Gastrocnemius medialis (tissue), 4 donors: ENCODE data around the gene AGTRAP. TPM values are rescaled to one million over a fixed set of nuclear protein-coding genes. Genes with fewer than 3 reads are reported as not detected.

Source experiments
- ATAC-seq, 2 donors: fragments of 150-250 bp; one replicate each; pipeline ENCODE4 v1.9.1; 2016
- DNase-seq, 2 donors: peaks; one replicate each; pipeline ENCODE4 v3.0.0-alpha.2; 2019
- H3K27ac ChIP-seq, 4 donors: fragments of 200-600 bp; sonication (generic); 1 replicate in 1 of 4; 2 replicates in 3 of 4; pipeline ENCODE4 v1.5.1; 2016 to 2018; ENCODE audit warnings: mild to moderate bottlenecking in 2 of 4, moderate library complexity in 1 of 4
- H3K27me3 ChIP-seq, 3 donors: fragments of 200-600 bp; sonication (generic) in 2 of 3; 1 replicate in 1 of 3; 2 replicates in 2 of 3; pipeline versions ENCODE4 v1.5.1 to v1.6.0; 2016 to 2019; ENCODE audit warnings: mild to moderate bottlenecking in 1 of 3, moderate library complexity in 1 of 3
- H3K36me3 ChIP-seq, 2 donors: fragments of 200-600 bp; sonication (generic) in 1 of 2; one replicate each; pipeline ENCODE4 v1.5.1; 2017 to 2018
- H3K4me1 ChIP-seq, 2 donors: fragments of 200-600 bp; sonication (generic) in 1 of 2; one replicate each; pipeline ENCODE4 v1.5.1; 2016 to 2017; ENCODE audit warnings: mild to moderate bottlenecking in 2 of 2
- H3K4me3 ChIP-seq, 4 donors: fragments of 200-600 bp; sonication (generic) in 3 of 4; 1 replicate in 1 of 4; 2 replicates in 3 of 4; pipeline ENCODE4 v1.5.1; 2016 to 2019; ENCODE audit warnings: mild to moderate bottlenecking in 2 of 4
- H3K9me3 ChIP-seq, 3 donors: fragments of 200-600 bp; sonication (generic) in 2 of 3; 1 replicate in 1 of 3; 2 replicates in 2 of 3; pipeline ENCODE4 v1.5.1; 2016 to 2019
- POLR2A ChIP-seq, 2 donors: fragments of 450-650 bp; IDR thresholded peaks; one replicate each; pipeline ENCODE4 v1.6.1; 2017; ENCODE audit warnings: antibody characterized with exemption in 2 of 2, mild to moderate bottlenecking in 2 of 2, moderate library complexity in 2 of 2
- in situ Hi-C, 4 donors: fragments of 200-750 bp; cut with MboI; loops; one replicate each; pipeline versions ENCODE4 v1.15.0 to v1.8.0; 2017; ENCODE audit warnings: low sequenced_read_pairs in 4 of 4
- intact Hi-C: fragments of 100-400 bp; cut with DNase I; formaldehyde crosslinking; loops from one replicate; pipeline ENCODE4 v1.15.1; 2023; ENCODE audit warnings: low total_unique reads
- total RNA-seq, 4 donors: library from RNA; depleted of rRNA; stranded (reverse); fragments of >200 nt; gene quantifications; one replicate each; pipeline versions ENCODE4 v1.1.0 to v1.2.3, GENCODE V29; 2016
- TF ChIP-seq, protein P1 (sequence below), 5 experiments: fragments of 450-650 bp in 3 of 5; fragments of 200-600 bp in 2 of 5; sonication (generic) in 2 of 5; IDR thresholded peaks in 4 of 5; conservative IDR thresholded peaks in 1 of 5; 1 replicate in 4 of 5; 2 replicates in 1 of 5; pipeline ENCODE4 v1.5.1; 2016 to 2019; ENCODE audit warnings: antibody characterized with exemption in 5 of 5, mild to moderate bottlenecking in 3 of 5, moderate library complexity in 3 of 5

The AGTRAP gene
- total RNA-seq, 4 donors from 2014 or later: 37.8 to 144 (median 103) TPM

DNA sequence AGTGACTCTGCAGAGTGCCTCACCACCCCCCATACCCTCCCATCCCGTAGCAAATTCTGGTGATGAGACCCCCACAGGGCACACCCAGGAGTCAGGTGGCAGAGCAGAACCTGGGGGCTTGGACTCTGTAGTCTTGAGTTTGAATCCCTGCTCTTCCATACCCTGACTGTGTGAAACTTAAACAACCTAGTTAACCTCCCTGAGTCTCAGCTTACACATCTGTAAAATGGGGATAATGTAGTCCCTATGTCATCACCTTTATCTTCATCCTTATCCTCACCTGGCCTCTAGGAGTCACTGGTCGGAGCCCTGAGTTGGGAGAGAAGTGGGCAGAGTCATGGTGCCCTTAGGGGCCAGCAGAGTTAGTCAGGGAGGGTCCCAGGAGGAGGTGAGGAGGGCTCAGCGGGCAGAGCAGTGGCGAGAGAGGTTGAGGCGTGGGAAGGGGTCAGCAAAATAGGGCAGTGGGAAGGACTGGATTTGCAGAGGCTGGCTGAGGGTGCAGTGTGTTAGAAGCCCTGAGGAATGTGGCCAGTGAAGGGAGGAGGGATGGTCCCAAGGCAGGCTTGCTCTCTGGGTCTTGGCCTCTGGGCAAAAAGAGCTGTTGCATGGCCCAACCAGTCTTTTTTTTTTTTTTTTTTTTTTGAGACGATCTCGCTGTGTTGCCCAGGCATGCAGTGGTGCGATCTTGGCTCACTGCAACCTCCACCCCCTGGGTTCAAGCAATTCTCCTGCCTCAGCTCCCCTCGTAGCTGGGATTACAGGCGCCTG is 44.6 kb downstream of the AGTRAP start:
- Histone ChIP-seq H3K9me3 (no peaks in the 10 kb centered on the region), H3K4me1 (peaks cover 8 to 11% of the 10 kb centered on the region in 2 donors), H3K4me3 (no peak overlapping the region), H3K27me3 (no peaks in the 10 kb centered on the region), H3K36me3 (no peaks in the 10 kb centered on the region), H3K27ac (no peak overlapping the region)
- no peak for DNase-seq
- no peak for ATAC-seq
- in situ Hi-C loops (loop anchor here in 1 of 4 donors (10.0 kb wide), 1 partner anchor 46 kb away; the partner anchor contains the start of gene AGTRAP), intact Hi-C loops (no loop called here)
- TF ChIP-seq POLR2A (IDR thresholded peaks at IDR 0.05): no peak
- TF ChIP-seq, protein P1, sequence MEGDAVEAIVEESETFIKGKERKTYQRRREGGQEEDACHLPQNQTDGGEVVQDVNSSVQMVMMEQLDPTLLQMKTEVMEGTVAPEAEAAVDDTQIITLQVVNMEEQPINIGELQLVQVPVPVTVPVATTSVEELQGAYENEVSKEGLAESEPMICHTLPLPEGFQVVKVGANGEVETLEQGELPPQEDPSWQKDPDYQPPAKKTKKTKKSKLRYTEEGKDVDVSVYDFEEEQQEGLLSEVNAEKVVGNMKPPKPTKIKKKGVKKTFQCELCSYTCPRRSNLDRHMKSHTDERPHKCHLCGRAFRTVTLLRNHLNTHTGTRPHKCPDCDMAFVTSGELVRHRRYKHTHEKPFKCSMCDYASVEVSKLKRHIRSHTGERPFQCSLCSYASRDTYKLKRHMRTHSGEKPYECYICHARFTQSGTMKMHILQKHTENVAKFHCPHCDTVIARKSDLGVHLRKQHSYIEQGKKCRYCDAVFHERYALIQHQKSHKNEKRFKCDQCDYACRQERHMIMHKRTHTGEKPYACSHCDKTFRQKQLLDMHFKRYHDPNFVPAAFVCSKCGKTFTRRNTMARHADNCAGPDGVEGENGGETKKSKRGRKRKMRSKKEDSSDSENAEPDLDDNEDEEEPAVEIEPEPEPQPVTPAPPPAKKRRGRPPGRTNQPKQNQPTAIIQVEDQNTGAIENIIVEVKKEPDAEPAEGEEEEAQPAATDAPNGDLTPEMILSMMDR (IDR thresholded peaks at IDR 0.05 in 4 of 5, conservative IDR thresholded peaks at IDR 0.05 in 1 of 5): no peak

DNA sequence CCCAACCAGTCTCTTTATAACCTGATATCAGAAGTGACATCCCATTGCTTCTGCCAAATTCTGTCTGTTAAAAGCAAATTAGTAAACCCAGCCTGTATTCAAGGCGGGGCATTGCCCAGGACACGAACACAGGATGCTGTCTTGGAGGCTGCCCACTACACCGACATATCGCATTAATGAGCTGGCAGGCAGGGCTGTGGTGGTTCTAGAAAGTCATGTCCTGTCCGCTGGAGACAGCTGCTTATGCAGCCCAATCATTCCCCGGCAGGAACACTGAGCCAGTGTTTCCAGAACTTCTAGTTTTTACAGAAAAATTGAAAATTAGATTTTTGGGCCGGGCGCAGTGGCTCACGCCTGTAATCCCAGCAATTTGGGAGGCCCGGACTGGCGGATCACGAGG is 45.4 kb downstream of the AGTRAP start:
- H3K27me3 ChIP-seq: no peaks in the 10 kb centered on the region
- TF ChIP-seq, protein P1 (IDR thresholded peaks at IDR 0.05 in 4 of 5, conservative IDR thresholded peaks at IDR 0.05 in 1 of 5): no peak
- no peak for TF ChIP-seq POLR2A (IDR thresholded peaks at IDR 0.05)
- H3K9me3 ChIP-seq: no peaks in the 10 kb centered on the region
- intact Hi-C loops: no loop called here
- DNase-seq: no peak
- in situ Hi-C loops: loop anchor here in 1 of 4 donors (10.0 kb wide), 1 partner anchor 46 kb away; the partner anchor contains the start of gene AGTRAP
- no peak for ATAC-seq
- peaks cover 9 to 18% of the 10 kb centered on the region in 2 donors for H3K4me1 ChIP-seq
- no peaks in the 10 kb centered on the region for H3K36me3 ChIP-seq
- no peak overlapping the region for H3K4me3 ChIP-seq
- no peak overlapping the region for H3K27ac ChIP-seq

- Histone ChIP-seq H3K27ac (no peak overlapping the region), H3K4me1 (peaks cover 18 to 27% of the 10 kb centered on the region in 2 donors), H3K4me3 (no peak overlapping the region), H3K27me3 (no peaks in the 10 kb centered on the region), H3K9me3 (no peaks in the 10 kb centered on the region), H3K36me3 (no peaks in the 10 kb centered on the region)
- TF ChIP-seq, protein P1 (IDR thresholded peaks at IDR 0.05 in 4 of 5, conservative IDR thresholded peaks at IDR 0.05 in 1 of 5): no peak
- no peak for TF ChIP-seq POLR2A (IDR thresholded peaks at IDR 0.05)
- intact Hi-C loops: no loop called here
- no peak for DNase-seq
- no peak for ATAC-seq
- in situ Hi-C loops: loop anchor here in 1 of 4 donors (10.0 kb wide), 1 partner anchor 47 kb away; the partner anchor contains the start of gene AGTRAP
Observed at GRCh38 chr1:11782127-11782708, 46.3 kb downstream of the AGTRAP start.

DNA sequence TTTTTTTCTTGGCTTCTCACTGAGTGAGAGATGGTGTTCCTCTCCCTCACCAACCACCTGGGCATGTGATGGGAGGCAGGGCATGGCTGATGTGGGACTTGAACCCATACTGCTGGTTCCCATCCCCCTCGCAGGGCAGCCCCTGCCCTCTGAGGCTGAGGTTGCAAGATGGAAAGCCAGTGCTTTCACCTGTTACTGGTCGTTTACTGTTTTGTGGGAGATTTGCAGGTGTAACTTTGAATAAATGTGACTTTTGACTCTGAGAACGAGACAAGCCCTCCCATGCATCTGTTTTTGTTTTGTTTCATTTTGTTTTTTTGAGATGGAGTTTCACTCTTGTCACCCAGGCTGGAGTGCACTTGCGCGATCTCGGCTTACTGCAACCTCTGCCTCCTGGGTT is 47.6 kb downstream of the AGTRAP start:
- no peak for TF ChIP-seq POLR2A (IDR thresholded peaks at IDR 0.05)
- TF ChIP-seq, protein P1 (IDR thresholded peaks at IDR 0.05 in 4 of 5, conservative IDR thresholded peaks at IDR 0.05 in 1 of 5): no peak
- H3K4me3 ChIP-seq: no peak overlapping the region
- H3K27me3 ChIP-seq: no peaks in the 10 kb centered on the region
- in situ Hi-C loops: loop anchor here in 1 of 4 donors (10.0 kb wide), 1 partner anchor 49 kb away; the partner anchor contains the start of gene AGTRAP
- H3K36me3 ChIP-seq: no peaks in the 10 kb centered on the region
- peaks cover 31 to 40% of the 10 kb centered on the region in 2 donors for H3K4me1 ChIP-seq
- DNase-seq: no peak
- ATAC-seq: no peak
- intact Hi-C loops: no loop called here
- no peaks in the 10 kb centered on the region for H3K9me3 ChIP-seq
- H3K27ac ChIP-seq: no peak overlapping the region
